ENCODE data around the gene INSC.
"Not testable (repeated sequence)": the region's sequence is repeated elsewhere in the genome, so short reads cannot be mapped to it uniquely, and the experiment has no call there.

Gene INSC, protein sequence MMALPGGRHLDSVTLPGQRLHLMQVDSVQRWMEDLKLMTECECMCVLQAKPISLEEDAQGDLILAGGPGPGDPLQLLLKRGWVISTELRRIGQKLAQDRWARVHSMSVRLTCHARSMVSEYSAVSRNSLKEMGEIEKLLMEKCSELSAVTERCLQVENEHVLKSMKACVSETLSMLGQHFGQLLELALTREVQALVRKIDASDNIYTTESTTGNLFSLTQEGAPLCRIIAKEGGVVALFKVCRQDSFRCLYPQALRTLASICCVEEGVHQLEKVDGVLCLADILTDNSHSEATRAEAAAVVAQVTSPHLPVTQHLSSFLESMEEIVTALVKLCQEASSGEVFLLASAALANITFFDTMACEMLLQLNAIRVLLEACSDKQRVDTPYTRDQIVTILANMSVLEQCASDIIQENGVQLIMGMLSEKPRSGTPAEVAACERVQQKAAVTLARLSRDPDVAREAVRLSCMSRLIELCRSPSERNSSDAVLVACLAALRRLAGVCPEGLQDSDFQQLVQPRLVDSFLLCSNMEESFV

DNA sequence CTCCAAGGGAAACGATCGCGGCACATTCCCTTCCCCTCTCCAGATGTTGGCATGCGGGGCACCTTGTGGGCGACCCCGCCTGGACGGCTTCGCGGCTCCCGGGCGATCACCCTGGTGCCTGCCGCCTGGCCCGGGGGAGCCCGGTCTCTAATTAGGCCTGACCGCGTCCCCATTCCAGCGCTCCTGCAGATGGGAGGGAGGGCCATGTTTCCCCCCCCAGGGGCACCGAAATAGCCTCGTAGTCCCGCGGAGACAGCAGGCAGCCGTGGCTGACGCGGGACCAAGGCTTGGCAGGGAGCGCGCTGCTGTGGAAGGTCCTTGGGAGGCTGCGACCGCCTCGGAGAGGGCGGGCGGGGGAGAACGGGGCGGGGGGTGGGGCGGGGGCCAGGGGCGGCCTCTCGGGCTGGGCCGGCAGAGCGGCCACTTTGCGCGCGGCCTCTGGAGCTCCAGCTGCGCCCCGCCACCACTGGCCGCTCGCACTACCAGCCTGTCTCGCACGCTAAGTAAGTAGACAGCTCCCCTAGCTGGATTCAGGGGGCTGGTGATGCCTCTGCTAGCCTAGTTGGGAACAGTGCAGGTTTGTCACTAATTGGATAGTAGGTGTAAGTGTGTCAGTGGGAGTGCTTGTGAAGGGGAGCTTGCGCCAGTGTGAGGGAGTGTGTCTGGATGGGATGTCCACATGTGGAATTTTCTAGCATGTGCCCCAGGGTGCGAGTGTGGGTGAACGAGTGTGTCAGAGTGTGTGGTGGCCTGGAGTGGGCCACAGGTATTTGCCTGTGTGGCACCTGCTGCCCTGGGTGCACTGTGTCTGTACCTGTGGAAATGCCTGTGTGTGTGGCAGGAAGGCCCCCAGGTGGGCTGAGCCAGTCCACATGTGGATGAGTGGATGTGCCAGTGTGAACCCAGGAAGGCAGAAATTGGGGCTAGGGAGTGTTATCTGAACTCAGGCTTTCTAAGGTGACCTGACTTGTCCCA lies at the start of gene INSC:
INSC (plus strand) TSS at position 423 of the 975 bp plus-strand sequence. CDS start 34,252 bp downstream, outside the sequence.
- DNase-seq (ENCODE audit: low spot score), result no peak
- CTCF ChIA-PET, result interaction anchor here (0.6 to 1.1 kb wide), 3 partner anchors 8 to 74 kb away, joined by 3 to 4 read pairs (median 3); no protein-coding TSS in a partner anchor
- POLR2A ChIA-PET (ENCODE audit: low non-redundant PET), result no interaction called here

DNA sequence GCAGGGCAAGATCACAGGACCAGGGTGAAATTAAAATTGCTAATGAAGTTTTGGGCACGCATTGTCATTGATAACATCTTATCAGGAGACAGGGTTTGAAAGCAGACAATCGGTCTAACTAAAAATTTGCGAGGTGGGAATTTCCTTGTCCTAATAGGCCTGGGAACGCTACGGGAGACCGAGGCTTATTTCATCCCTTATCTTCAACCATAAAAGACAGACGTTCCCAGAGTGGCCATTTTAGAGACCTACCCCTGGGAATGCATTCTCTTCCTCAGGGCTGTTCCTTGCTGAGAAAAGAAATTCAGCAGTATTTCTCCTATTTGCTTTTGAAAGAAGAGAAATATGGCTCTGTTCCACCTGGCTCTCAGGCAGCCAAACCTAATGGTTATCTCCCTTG lies 45.0 kb upstream of the INSC start:
- POLR2A ChIA-PET (ENCODE audit: low non-redundant PET); DNase-seq (ENCODE audit: low spot score); H3K27ac ChIP-seq; CTCF ChIA-PET: not testable (repeated sequence)

More for the DNA sequence above, at the start of gene INSC:
- no peak within 1 kb of the TSS for H3K27ac ChIP-seq
- TF ChIP-seq, protein P1, sequence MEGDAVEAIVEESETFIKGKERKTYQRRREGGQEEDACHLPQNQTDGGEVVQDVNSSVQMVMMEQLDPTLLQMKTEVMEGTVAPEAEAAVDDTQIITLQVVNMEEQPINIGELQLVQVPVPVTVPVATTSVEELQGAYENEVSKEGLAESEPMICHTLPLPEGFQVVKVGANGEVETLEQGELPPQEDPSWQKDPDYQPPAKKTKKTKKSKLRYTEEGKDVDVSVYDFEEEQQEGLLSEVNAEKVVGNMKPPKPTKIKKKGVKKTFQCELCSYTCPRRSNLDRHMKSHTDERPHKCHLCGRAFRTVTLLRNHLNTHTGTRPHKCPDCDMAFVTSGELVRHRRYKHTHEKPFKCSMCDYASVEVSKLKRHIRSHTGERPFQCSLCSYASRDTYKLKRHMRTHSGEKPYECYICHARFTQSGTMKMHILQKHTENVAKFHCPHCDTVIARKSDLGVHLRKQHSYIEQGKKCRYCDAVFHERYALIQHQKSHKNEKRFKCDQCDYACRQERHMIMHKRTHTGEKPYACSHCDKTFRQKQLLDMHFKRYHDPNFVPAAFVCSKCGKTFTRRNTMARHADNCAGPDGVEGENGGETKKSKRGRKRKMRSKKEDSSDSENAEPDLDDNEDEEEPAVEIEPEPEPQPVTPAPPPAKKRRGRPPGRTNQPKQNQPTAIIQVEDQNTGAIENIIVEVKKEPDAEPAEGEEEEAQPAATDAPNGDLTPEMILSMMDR (conservative IDR thresholded peaks at IDR 0.05; ENCODE audit: low read depth), result no peak

DNA sequence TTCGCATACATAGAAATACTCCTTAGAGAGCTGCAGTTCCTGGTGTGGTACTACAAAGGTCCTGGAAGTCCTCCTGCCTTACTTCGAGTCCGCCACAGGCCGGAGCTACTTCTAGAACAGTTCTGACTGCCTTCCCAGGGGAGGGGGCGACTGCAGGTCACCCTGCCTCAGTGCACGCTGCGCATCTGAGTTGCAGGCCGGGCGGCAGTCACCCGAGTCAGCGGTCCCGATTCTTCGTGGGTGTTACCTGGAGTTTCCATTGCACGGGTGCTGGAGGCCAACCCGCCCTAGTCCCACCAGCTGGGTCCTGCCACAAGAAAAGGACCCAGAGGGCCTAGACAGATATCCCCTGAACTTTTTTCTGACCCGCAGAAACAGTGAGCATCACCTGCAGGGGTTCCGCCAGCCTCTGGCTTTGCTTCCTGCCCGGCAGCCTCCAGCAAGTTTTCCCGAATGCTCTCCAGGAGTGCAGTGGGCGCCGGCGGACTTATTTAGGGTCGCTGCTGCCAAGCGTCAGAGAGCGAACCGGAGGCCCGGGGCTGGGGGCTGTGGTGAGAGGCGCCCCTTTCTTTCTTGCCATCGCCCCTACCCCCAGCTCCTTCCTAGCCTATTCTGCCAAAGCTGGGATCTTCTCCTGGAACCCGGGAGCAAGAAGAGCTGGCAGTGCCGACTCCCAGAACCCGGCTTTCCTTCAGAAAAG lies 43.0 kb upstream of the INSC start:
- ChIA-PET POLR2A (ENCODE audit: low non-redundant PET) (no interaction called here), CTCF (no interaction called here)
- DNase-seq (ENCODE audit: low spot score), result no peak
- no peak overlapping the region for H3K27ac ChIP-seq
- TF ChIP-seq, protein P1 (conservative IDR thresholded peaks at IDR 0.05; ENCODE audit: low read depth), result no peak

DNA sequence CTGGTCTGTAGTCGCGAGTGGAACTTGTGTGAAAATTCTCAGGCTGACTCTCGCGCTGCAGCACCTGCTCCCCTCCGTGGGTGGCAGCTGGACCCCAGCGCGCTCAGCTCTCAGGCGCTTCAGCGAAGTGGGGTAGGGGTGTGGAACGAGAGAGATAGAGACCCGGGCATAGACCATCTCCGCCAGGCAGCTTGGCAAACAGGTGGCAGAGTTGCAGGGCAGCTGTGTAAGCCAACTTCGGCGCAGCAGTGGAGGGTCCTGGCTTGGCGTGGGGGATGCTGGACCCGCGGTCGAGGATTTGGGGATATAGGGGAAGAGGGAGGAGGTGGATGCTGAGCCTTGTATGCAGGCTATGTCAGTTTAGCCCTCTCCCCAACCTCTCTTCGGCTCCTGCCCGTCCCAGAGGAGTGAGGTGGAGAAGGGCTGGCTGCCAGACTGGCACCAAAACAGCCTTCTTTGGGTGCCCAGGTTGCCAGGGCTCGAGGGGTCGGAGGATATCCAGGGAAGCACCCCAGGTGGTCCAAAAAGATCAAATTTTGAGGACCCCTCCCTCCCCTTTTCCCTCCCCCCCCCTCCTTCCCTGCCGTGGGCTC lies 42.1 kb upstream of the INSC start:
- TF ChIP-seq, protein P1 (conservative IDR thresholded peaks at IDR 0.05; ENCODE audit: low read depth), result no peak
- H3K27ac ChIP-seq, result no peak overlapping the region
- ChIA-PET POLR2A (ENCODE audit: low non-redundant PET) (no interaction called here), CTCF (no interaction called here)
- no peak for DNase-seq (ENCODE audit: low spot score)

DNA sequence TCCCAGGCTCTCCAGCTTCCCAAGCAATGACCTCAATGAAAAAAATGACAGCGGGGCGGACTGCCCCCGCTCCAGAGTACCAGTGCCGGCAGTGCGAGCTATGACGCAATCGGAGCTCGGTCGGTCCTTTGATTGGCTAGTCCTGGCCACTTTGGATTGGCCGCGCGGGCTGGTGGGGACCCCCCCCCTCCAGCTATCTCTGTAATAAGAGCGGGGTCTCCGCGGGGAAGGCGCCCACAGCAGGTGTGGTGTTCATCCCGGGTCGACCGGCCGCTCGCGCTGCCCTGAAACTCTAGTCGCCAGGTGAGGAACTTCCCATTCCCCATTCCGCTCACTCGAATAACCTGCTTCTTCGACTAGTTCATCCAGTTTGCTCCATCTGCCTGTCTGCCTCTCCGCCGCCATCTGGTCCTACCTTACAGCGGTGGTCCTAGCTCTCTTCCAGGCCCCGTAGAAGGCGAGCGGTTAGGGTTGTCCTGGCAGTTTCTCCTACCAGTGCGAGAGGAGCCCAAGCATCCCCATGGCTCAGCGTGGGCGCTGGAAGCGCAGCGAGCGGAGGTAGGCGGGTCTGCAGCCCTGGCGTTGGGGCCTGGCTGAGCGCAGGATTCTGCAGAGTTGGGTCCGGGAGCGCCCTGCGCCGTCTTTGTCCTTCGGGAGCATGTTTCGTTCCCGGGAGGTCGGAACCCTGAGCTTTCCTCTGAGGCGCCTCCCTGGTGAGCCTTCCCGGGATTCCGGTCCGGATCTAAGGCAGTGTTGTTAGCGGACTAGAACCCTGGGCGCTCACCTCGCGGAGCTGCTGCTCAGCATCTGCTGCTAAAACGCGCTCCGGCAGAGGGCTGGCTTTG lies 41.1 kb upstream of the INSC start, which contains the start of gene CALCB:
CALCB (plus strand) TSS at position 233 of the 845 bp plus-strand sequence. CDS start 1,126 bp downstream, outside the sequence.
- ChIA-PET CTCF (interaction anchor here (0.6 to 2.3 kb wide), 4 partner anchors 52 to 331 kb away, joined by 3 to 9 read pairs (median 3); no protein-coding TSS in a partner anchor), POLR2A (ENCODE audit: low non-redundant PET) (no interaction called here)
- no peak within 1 kb of the TSS for H3K27ac ChIP-seq
- TF ChIP-seq, protein P1 (conservative IDR thresholded peaks at IDR 0.05; ENCODE audit: low read depth), result no peak
- DNase-seq (ENCODE audit: low spot score), result peak; percentile 12

Data from RWPE1 (cell line).